Stimulated activated CD4-positive, alpha-beta T cell treated with anti-CD3 and anti-CD28 coated beads, Interleukin-2, amount 100 ng/mL, for 48 hours (primary cell): ENCODE results near the gene IER3.
"Not testable (repeated sequence)": the region's sequence is repeated elsewhere in the genome, so short reads cannot be mapped to it uniquely, and the experiment has no call there.

Experiments
- DNase-seq, 2 donors: peaks; one replicate each; pipeline ENCODE4 v3.0.0-alpha.2; 2020

IER3 gene

DNA sequence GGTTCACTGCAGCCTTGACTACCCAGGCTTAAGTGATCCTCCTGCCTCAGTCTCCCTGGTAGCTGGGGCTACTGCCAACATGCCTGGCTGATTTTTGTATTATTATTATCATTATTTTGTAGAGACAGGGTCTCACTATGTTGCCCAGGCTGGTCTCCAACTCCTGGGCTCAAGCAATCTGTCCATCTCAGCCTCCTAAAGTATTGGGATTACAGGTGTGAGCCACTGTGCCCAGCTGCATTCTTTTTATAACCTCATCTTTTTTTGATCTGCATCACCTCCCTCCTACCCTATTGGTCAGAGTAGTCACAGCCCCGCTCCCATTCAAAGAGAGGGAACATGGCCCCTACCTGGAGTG lies 23.6 kb upstream of the IER3 start:
- no peak for DNase-seq

DNA sequence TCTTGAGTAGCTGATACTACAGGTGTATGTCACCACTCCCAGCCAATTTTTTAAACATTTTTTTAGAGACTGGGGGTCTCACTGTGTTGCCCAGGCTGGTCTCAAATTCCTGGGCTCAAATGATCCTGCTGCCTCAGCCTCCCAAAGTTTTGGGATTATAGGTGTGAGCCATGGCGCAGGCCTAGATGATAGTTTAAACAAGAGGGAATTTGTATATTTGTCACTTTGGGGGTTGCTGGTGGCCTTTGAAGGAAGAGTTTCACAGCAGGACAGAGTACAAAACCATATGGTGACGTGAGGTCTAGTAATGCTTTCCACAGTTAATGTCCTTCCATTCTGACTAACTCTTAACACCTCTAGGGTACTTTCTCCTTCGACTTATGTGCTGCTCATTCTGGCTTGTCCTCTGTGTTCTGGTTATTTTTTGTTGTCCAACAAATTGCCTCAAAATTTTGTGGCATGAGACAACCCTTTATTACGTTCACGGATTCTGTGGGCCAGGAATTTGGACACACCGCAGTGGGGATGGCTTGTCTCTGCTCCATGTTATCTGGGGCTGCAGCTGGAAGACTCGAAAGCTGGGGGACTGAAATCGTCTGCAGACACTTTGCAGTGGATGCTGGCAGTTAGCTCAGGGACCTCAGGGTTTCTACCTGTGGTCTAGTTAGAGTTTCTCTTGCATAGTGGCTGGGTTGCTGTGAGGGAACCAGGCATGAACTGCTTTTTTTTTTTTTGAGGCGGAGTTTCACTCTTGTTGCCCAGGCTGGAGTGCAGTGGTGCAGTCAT lies 23.0 kb upstream of the IER3 start:
- DNase-seq, result no peak

DNA sequence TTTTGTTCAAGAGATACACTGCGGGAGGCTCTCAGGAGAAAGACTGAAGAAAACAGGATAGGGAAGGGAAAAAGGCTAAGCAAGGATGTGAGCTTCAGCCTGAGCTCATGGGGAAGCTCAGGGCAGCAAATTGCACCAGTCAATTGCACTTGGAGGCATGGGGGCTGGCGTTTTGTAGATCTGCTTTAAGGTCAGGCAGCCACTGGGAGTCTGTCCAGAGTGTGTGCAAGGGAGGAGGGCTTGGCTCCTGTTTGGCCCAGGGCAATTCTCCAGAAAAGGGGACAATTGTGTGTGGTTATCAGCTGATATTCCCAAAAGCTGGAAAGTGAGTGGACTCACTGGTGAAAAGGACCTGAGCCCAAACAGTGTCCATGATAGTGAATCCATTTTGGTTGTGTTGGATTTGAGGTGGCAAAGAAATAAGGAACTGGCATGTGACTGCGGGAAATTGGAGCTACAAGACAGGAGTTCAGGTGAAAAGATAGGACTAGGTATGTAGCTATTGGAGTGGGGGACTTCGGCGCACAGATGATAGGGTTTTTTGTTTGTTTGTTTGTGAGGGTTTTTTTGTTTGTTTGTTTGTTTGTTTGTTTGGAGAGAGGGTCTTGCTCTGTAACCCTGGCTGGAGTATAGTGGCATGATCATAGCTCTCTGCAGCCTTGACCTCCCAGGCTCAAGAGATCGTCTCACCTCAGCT lies 22.3 kb upstream of the IER3 start:
- DNase-seq, result no peak

DNA sequence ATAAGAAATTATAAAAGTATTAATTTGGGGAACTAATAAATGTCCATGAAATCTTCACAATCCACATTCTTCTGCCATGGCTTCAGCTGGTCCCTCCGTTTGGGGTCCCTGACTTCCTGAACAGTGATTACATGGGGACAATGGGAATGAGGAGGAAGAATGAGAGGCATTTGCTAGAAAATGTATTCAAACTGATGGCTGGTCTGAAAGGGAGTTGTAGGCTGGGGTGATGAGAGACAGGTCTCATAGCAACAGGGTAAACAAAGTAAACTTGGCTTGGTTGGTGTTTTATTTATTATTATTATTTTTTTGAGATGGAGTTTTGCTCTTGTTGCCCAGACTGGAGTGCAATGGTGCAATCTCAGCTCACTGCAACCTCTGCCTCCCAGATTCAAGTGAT lies 21.1 kb upstream of the IER3 start:
- DNase-seq, result not testable (repeated sequence)

DNA sequence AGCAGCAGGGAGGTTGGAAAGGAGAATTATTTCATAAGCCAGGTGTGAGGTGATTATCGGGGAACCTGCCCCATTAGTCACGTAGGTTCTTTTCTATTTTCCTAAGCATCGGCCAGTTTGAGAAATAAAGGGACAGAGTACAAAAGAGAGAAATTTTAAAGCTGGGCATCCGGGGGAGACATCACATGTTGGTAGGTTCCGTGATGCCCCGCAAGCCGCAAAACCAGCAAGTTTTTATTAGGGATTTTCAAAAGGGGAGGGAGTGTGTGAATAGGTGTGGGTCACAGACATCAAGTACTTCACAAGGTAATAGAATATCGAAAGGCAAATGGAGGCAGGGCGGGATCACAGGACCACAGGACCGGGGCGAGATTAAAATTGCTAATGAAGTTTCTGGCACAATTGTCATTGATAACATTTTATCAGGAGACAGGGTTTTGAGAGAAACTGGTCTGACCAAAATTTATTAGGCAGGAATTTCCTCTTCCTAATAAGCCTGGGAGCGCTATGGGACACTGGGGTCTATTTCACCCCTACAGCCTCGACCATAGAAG lies 20.2 kb upstream of the IER3 start:
- DNase-seq, result not testable (repeated sequence)

DNA sequence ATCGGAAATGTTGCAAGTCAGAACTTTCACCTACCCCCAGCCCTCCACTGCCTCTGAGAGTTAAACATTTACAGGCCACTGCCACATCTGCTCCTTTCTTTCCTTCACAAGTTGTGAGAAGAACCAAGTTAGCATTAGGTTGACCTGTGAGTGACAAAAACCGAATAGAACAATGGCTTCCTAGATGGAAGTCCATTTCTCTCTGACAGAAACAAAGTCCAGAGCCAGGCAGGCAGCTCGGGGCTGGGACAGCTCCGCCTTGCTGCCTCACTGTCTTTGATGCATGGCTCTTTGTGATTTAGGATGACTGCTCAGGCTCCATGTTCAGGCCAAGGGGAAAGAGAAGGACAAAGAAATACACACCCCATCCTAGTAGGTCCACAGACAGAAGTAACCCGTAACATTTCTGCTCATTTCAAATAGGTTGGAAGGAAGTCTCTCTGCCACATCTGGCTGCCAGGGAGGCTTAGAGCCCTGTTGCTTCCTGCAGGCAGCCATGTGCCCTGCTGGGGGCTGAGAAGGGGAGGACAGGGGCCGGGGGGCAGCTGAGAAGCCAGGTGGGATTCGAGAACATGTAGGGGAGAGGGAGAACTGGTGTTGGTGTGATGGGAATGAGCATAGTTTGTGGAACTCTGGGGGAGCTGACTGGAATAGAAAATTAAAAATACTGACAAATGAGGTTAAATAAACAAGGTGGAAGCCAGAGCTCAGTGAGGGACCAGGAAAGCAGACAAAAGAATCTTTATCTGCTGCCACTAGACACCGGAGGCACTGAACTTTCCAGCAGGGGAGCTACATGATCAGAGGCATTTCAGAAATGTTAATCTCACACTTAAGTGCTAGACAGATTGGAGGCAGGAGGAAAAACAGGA lies 19.5 kb upstream of the IER3 start:
- DNase-seq, result no peak

DNA sequence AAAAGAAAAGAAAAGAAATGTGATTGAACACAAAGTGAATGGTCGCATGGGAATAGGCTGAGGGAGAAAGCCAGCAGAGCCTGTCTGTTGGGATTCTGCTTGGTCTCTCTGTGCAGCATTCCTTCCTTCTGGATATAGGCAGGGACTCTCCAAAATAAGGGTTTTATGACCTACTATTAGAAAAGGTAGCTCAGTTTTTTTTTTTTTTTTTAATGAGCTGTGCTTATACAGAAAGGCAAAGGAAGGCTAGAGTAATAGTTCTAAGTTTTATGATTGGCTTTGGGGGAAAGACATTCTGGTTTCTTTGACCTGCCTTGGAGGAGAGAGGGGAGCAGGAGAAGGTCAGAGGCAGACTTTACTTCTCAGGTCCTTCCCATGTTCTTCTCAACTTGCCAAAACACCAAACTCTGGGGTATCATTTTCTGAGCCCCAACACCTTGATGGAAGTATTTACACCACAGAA lies 18.8 kb upstream of the IER3 start:
- no peak for DNase-seq

DNA sequence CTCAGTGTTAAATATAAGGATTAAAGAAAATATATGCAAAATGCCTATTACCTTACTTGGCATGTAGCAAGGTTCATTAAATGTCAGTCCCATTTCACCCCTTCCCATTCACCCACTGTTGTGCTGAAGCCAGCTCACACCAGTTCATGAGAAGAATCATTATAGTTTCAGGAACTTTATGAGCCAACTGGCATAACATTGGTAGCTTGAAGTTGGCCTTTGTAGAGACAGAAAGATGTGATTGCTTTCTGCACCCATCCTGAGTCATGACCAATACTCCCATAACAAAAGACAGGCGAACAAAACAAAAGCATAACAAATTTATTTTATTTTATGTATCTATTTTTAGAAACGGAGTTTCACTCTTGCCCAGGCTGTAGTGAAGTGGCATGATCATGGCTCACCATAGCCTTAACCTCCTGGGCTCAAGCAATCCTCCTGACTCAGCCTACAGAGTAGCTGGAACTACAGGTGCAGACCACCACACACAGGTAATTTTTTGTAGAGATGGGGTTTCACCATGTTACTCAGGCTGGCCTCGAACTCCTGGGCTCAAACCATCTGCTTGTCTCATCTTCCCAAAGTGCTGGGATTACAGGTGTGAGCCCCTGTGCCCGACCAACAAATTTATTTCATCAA lies 17.6 kb upstream of the IER3 start:
- no peak for DNase-seq

DNA sequence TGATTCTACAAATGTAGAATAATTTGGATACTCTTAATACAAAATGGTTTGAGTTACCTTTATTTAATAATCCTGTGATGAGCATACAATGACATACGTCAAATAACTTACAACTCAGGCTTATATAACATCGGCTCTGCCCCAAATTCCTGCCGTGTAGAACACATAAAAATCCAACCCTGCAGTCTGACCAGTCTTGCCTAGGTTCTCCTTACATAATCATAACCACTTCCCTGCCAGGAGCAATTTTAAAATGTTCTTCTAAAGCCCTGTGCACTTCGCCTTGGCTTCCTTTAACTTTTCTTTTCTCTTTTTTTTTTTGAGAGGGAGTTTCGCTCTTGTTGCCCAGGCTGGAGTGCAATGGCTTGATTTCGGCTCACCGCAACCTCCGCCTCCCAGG lies 16.2 kb upstream of the IER3 start:
- DNase-seq, result no peak

DNA sequence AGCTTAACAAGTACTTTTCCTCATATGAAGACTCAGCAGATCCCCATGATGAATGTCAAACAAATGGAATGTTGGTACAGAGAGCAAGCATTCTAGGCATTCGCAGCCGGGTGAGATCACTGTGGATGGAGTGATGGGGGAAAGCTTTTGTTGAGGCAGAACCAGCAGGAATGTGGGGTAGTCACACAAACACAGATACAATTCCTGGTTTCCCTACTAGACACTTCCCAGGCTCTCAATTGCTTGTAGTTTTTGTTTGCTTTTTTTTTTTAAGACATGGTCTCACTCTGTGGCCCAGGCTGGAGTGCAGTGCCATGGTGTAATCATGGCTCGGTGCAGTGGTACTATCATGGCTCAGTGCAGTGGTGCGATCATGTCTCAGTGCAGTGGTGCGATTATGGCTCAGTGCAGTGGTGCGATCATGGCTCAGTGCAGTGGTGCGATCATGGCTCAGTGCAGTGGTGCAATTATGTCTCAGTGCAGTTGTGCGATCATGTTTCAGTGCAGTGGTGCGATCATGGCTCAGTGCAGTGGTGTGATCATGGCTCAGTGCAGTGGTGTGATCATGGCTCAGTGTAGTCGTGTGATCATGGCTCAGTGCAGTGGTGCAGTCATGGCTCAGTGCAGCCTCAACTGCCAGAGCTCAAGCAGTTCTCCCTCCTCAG lies 15.4 kb upstream of the IER3 start:
- DNase-seq, result no peak

DNA sequence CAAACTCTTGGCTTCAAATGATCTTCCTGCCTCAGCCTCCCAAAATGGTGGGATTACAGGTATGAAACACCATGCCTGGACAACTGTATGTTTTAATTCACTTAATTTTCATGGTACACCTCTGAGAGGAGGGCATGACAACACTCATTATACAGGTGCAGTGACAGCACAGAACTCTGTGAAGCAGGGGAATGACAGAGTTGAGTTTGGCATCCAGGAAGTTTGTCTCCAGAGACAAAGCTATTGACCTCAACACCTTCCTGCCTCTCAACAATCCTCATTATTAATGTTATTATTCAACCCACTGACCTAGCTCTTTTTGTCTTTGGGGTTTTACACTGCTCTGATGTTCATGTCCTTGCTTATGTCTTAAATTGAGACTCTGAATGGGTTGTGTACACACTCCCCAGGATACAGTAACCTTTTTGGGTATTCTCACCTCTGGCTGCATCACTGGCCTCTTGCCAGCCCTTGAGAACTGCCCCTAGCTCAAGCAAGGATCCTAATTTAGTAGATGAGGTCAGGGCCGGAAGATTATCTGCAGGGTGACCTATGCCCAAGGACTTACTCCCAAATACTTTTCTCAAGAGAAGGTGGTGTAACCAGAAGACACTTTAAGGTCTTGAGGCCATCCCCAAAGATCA lies 13.0 kb upstream of the IER3 start:
- no peak for DNase-seq

DNA sequence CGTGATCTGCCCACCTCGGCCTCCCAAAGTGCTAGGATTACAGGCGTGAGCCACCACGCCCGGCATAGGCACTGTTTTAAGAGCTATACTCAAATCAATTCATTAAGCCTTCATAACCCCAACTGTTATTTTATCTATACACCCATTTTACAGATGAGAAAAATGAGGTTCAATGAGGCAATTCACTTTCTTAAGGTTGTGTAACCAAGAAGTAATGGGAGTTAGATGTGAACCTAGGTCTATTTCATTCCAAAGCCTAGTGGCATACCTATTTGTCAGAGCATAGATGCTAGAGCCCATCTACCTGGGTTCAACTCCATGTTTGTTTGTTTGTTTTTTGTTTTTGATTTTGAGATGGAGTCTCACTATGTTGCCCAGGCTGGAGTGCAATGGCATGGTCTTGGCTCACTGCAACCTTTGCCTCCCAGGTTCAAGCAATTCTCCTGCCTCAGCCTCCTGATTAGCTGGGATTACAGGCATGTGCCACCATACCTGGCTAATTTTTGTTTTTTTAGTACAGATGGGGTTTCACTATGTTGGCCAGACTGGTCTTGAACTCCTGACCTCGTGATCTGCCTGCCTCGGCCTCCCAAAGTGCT lies 12.2 kb upstream of the IER3 start:
- not testable (repeated sequence) for DNase-seq

DNA sequence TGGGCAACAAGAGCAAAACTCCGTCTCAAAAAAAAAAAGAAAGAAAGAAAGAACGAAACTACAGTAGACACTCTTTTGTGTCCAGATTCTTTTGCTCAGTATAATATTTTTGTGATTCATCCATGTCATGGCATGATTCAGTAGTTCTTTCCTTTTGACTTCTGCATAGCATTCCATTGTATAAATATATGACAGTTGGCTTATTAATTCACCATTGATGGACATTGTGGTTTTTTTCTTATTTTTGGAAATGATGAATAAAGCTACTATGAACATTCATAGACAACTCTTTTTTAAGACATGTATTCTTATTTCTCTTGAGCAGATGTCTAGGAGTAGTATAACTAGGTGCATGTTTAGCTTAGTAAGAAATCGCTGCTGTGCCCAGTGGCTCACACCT lies 10.3 kb upstream of the IER3 start:
- DNase-seq, result no peak

DNA sequence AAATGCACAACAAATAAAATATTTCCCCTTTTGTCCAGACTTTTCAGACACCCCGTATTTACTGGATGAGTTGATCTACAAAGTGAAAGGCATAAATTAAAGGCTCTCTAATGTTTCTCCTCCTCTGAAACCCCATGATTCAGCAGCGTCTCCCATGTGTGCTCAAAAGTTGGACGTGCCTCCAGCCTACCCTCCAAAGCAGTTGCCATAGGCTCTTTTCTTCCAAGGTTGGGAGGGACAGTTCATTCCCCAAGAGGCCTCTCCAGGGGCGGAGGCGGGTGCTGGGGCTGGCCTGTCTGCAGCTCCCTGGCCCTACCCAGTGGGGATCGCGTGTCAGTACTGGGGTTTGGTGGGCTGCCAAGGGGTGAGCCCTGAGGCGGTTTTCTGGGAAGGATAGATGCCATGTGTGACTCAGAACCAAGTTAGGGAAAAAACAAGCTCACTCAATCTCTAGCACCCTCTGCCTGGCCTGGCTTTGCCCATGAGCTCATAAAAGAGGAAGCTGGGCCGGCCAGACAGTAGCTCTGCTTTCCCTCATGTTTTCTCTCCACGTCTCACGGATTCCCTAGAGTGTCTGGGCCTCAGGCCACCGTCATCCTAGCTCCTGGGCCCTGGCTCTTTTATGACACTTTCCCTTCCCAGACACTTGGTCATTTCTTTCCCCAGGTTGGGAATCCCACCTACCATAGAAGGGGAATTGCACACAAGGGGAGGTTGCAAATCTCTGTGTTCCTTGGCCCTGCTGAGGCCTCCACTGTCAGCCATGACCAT lies 8.0 kb upstream of the IER3 start:
- no peak for DNase-seq

DNA sequence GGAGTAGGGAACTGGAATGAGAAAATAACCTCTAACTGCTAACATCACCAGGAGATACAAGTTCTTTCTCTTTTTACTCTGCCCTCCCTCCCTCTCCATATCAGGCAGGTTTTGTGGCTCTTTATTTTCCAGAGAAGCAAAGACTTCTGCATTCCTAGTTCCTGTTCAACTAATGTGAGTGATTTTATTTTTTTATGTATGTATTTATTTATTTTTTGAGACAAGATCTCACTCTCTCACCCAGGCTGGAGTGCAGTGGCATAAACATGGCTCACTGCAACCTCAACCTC lies 6.0 kb upstream of the IER3 start:
- no peak for DNase-seq

DNA sequence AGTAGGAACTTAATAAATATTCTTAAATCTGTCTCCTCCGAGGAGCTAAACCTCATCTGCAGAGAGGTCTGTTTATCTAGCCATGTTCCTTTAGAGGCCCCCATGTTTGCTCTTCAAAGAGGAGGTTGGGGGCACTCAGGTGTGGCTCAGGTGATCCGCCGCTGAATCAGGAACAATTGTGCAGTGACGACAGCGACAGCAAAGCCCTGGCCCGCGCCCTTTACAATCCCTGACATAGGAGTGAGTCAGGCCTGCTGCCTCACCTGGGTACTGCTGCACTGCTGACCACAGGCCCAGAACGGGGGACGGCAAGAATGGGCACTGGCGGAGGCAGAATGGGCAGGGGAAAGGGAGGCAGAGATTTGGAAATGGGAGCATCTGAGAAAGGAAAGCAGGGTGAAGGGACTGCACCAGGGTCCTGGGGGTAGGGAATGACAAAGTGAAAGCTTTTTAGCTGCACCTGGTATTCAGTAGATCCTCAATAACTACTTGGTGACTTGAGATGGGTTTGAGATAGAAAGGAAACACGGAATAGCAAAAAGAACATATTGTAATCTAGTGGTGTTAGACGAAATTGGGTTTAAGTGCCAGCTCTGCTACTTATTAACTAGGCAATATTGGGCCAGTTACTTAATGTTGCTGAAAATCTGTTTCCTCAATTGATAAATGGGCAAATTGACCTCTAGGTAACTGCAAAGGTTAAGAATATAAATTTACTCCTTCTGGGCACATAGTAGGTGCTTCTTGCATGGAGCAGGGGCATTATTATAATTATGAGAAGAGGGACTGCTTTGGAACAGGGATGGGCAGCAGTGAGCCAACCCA lies 5.4 kb upstream of the IER3 start:
- no peak for DNase-seq

DNA sequence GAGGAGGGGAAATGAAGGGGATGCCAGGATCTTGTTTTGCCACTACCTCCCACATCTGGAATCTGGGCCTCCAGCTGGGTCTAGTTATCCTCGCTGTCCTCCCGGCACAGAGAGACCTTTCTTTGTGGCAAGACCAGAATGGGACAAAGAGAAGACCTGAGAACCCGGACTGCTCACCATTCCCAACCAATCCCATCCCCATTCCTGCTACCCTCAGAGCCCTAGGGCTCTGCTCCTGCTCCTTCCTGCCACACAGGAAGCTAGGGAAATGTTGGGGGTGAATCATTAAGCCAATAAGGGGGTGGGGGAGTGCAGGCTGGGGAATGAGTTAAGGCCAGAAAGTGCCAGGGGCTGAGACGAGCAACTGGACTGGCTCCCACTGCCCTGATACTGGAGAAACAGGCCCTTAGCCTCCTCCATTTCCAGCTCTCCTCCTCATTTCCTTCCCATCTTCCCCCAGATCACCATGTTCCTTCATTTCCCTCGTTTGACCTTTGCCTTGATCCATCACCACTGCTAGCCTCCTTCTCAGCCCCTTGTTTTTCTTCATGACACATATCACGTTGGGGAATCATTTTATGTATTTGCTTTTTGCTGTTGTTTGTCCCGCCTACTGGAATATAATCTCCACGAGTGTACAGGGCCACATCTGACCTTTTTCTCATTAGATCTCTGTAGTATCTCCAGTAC lies 4.6 kb upstream of the IER3 start:
- no peak for DNase-seq

DNA sequence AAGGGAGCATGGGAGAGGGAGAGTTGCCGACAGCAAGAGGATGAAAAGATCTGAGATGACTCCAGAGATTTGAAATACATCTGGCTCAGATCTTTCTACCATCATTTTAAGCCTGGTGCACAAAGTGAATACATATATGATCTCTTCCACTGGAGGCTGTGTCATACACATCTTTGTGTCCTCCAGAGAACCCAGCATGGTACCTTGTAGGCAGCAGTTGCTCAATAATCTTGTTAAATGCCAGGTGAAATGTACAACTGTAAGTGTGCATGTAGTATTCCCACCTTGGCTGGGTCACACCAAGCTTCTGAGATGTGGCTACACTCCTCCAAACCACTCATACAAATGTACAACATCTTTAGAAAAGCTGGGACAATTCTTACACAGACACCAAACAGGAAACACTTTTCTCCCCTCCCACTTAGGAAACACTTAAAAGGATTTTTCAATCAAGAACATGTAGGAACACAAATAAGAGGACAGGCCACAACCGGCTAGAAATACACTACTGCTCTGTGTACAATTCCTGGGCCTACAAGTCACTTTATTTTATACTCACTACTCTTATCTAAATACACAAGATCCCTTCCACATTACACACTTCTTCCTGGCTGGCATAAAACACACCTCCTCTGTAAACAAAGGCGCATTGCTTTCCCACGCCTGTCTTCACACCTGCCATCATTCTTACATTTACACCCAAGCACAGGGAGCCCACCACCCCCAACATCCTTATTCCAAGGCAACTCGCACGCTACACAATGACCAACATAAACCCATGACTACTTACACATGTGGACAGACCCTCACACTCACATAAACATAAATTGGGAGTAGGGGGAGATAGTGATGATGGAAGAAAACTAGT lies 3.8 kb upstream of the IER3 start:
- DNase-seq, result no peak
